Left kidney (tissue), 2 donors: Measurements from ENCODE around the gene NKAIN2. TPM values are rescaled to one million over a fixed set of nuclear protein-coding genes. Genes with fewer than 3 reads are reported as not detected.
"Not testable (repeated sequence)": the region's sequence is repeated elsewhere in the genome, so short reads cannot be mapped to it uniquely, and the experiment has no call there.

ENCODE experiments used
- DNase-seq: peaks from one replicate; pipeline ENCODE4 v3.0.0-alpha.2; 2013
- polyA plus RNA-seq: library from polyadenylated mRNA; unstranded; fragments of 120-200 nt; gene quantifications from one replicate; pipeline ENCODE4 v1.2.1, GENCODE V29; 2013; ENCODE audit not compliant: insufficient read length

The NKAIN2 gene
- polyA plus RNA-seq, 1 donor, result 20.6 TPM

DNA sequence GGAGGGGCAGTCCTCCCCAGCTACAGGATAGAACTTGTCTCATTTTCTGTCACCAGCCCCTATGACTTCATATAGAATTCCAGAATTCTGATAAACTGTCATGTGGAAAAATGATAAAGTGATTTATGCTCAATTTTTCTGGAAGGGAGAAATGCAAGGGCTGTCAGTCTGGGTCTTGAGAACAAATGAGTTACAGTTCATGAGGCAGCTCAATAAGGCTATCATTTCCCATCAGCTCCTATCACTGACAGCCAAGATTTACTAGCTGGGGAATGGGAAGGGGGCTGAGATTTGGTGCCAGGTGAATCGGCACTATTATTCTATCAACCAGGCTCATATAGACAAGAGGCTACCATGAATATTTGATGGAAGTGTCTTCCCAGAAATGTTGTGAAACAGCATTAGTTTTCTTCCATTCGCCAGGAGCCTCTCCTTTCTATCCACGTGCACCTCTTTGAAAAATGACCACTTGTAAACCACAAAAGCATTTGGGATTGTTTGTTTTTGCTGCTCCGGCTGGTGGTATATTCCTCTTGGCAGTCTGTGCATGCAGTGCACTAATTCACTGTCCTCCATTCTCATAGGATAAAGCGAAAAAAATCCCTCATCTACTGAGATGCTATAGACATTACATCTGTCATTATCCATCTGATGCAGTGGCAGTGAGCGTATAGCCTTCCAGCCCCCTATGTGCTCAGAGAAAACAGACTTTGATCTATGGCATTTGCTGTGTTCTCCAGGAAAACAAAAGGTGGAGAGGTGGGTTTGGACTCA, 629.9 kb downstream of the NKAIN2 start:
- no peak for DNase-seq

DNA sequence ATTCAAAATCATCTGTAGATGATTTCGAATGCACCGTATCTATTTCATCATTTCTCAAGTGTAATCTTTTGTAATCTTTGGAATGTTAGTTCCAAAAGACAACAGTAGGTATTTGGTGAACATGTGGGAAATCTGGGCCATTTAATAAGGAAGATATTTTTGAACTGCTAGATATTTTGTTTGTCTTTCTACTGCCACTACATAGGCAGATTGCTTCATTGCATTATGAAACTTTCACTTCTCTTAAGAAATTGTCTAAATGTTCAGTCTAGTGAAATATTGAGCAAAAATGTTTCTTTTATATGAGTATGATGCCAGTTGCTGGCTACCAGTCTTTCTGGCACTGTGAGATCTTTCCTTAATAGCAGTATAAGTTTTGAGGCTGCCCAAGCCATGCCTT, 630.8 kb downstream of the NKAIN2 start:
- no peak for DNase-seq

DNA sequence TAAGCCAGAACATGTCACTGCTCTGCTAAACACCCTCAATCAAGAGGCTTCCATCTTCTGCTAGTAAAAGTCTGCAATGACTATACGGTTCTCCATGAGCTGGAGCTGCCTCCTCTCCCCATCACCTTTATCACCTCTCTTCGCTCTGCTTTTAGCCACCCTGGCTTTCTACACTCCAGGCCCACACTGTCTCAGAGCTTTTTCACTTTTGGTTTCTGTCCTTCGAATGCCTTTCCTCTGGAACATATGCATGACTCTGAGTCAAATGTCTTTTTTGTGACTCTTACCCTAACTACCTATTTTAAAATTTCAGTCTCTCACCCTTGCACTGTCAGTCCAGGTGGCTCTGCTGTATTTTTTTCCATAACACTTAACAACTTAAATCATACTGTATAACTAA, 633.1 kb downstream of the NKAIN2 start:
- DNase-seq, result no peak

GRCh38 chr6:124438546-124439065, 634.9 kb downstream of the NKAIN2 start:
- DNase-seq, result no peak

- DNase-seq, result no peak
Measured at GRCh38 chr6:124441450-124441849, 637.8 kb downstream of the NKAIN2 start.

GRCh38 chr6:124443541-124443940, 639.9 kb downstream of the NKAIN2 start:
- DNase-seq, result no peak

- DNase-seq, result no peak
Measured at GRCh38 chr6:124445581-124445980, 641.9 kb downstream of the NKAIN2 start.

GRCh38 chr6:124446961-124447360, 643.3 kb downstream of the NKAIN2 start:
- DNase-seq, result no peak

- DNase-seq, result no peak
Measured at GRCh38 chr6:124459268-124459667, 655.6 kb downstream of the NKAIN2 start.

GRCh38 chr6:124462750-124463149, 659.1 kb downstream of the NKAIN2 start:
- no peak for DNase-seq

DNA sequence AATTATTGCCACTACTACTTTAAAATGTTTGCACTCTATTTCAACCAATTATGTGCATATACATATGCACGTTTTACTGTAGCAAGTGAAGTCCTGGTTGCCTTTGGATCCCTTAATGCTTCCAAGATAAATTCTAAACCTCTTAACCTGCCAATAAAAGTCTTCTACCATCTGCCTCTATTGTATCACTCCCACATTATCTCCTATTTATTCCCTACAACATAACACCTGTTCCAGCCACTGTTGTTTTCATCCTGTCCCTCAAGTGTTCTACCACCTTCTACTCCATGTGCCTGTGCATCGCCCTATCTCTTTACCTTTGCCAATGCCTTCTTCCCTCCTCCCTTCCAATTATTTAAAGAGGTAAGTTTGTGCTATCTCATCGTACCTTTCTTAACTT, 659.6 kb downstream of the NKAIN2 start:
- DNase-seq, result no peak

DNA sequence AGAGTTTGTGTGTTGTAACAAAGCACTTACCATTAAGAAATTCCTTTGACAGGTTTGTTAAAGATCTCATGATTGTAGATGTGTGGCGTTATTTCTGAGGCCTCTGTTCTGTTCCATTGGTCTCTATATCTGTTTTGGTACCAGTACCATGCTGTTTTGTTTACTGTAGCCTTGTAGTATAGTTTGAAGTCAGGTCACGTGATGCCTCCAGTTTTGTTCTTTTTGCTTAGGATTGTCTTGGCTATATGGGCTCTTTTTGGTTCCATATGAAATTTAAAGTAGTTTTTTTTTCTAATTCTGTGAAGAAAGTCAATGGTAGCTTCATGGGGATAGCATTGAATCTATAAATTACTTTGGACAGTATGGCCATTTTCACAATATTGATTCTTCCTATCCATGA, 660.9 kb downstream of the NKAIN2 start:
- not testable (repeated sequence) for DNase-seq

- DNase-seq, result no peak
Measured at GRCh38 chr6:124466949-124467348, 663.3 kb downstream of the NKAIN2 start.

DNA sequence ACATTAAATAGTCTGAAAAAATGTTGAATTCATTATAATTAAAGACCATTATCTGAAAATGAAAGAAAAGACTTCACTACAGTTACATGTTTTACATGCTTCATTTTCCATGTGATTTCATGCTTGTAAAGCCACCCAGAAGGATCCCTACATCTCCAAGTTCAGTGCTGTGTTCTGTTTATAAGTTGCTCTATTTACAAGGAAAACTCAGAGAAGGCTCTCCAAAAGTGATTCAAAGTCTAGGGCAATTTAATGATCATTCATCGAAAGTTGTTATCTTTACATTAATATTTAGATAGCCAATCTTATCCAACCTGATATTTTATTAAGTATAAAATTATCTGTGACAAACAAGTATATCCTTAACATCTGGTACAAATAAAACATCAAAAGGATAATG, 663.7 kb downstream of the NKAIN2 start:
- DNase-seq, result no peak

GRCh38 chr6:124470803-124471202, 667.1 kb downstream of the NKAIN2 start:
- DNase-seq, result no peak

DNA sequence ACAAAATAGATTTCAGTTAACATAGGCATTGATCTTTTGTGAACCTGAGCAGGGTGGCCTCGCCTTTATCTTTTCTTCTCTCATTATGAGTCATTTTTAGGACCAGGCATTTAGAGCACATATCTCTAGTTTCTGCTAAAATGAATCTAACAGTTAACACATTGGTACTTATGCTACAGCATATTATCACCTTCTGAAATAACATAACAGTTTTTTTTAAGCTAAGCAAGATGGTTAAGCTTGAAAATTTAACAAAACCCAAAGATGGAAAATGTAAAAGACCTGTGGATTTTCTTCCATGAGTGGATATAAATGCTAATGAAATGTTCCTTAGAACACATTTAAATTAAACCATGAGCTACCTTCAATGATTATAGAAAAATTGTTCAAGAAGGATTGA, 671.5 kb downstream of the NKAIN2 start:
- no peak for DNase-seq

DNA sequence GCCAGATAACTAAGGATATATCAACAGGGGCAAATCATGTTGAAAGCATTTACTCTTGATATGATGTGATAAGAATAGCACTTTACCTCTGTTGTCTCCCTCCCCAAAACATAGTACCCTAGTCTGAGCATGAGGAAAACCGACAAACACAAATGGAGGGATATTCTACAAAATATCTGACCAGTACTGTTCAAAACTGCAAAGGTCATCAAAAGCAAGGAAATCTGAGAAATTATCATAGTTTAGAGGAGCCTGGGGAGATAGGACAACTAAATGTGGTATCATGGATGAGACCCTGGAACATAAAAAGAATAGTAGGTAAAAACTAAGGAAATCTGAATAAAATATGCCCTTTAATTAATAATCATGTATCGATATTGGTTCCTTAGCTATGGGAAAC, 675.2 kb downstream of the NKAIN2 start:
- no peak for DNase-seq

- no peak for DNase-seq
Measured at GRCh38 chr6:124479991-124480430, 676.3 kb downstream of the NKAIN2 start.

GRCh38 chr6:124482071-124482491, 678.4 kb downstream of the NKAIN2 start:
- no peak for DNase-seq

GRCh38 chr6:124487623-124488431, 684.2 kb downstream of the NKAIN2 start:
- DNase-seq, result no peak

- no peak for DNase-seq
Measured at GRCh38 chr6:124490122-124490521, 686.5 kb downstream of the NKAIN2 start.

- no peak for DNase-seq
Measured at GRCh38 chr6:124493259-124493658, 689.6 kb downstream of the NKAIN2 start.
